HEK293 (cell line): ENCODE measurements around the gene ATP13A2.

Experiments used
- CTCF ChIA-PET: fragments of 350-600 bp; formaldehyde crosslinking; extraction: SDS; loops from one replicate; lab custom pipeline; 2021; ENCODE audit warnings: antibody characterized with exemption; lab: Yijun Ruan, JAX
- POLR2A ChIA-PET: fragments of 300-600 bp; formaldehyde crosslinking; extraction: SDS; loops from one replicate; lab custom pipeline; 2020; ENCODE audit warnings: antibody characterized with exemption, inconsistent platforms; lab: Yijun Ruan, JAX
- H3K27ac ChIP-seq: fragments of 200-500 bp; sonication (Bioruptor generic); 2 replicates; pipeline ENCODE4 v1.5.1; 2014; ENCODE audit warnings: low read depth, low read length, control low read depth, inconsistent platforms; ENCODE audit errors: extremely low read depth
- H3K36me3 ChIP-seq, 2 experiments: fragments of 200-500 bp in 1 of 2; sonication (Bioruptor generic) in 1 of 2; 1 replicate in 1 of 2; 2 replicates in 1 of 2; pipeline ENCODE4 v1.5.1; 2014 to 2017; ENCODE audit warnings: inconsistent platforms in 2 of 2, low read length in 2 of 2; ENCODE audit not compliant: control insufficient read depth in 2 of 2, insufficient read depth in 1 of 2
- H3K4me1 ChIP-seq: fragments of 200-500 bp; sonication (Bioruptor generic); 2 replicates; pipeline ENCODE4 v1.5.1; 2014; ENCODE audit warnings: mild to moderate bottlenecking, low read length, inconsistent platforms; ENCODE audit not compliant: control insufficient read depth, insufficient read depth
- H3K4me3 ChIP-seq: 2 replicates; pipeline ENCODE4 v1.5.1; 2011; ENCODE audit warnings: low read depth, mild to moderate bottlenecking, control low read depth, low read length, moderate library complexity
- H3K9me3 ChIP-seq: fragments of 200-500 bp; sonication (Bioruptor generic); 2 replicates; pipeline ENCODE4 v1.5.1; 2014; ENCODE audit warnings: low read depth, low read length, inconsistent platforms; ENCODE audit not compliant: control insufficient read depth, insufficient read depth
- BCL11A ChIP-seq: fragments of 450-650 bp; formaldehyde crosslinking; IDR thresholded peaks from 2 replicates; pipeline ENCODE4 v1.5.1; 2016; ENCODE audit warnings: low read depth, missing biosample characterization, missing genetic modification characterization
- CTCF ChIP-seq: fragments of 450-650 bp; formaldehyde crosslinking; IDR thresholded peaks from 2 replicates; pipeline ENCODE4 v1.5.1; 2016; ENCODE audit warnings: missing biosample characterization, missing genetic modification characterization
- FEZF1 ChIP-seq: fragments of 450-650 bp; formaldehyde crosslinking; IDR thresholded peaks from 2 replicates; pipeline ENCODE4 v1.5.1; 2016; ENCODE audit warnings: missing biosample characterization, missing genetic modification characterization
- KLF10 ChIP-seq: fragments of 450-650 bp; IDR thresholded peaks from 2 replicates; pipeline ENCODE4 v1.5.1; 2018; ENCODE audit warnings: missing biosample characterization, mild to moderate bottlenecking, missing genetic modification characterization
- RBAK ChIP-seq: fragments of 450-650 bp; formaldehyde crosslinking; IDR thresholded peaks from 2 replicates; pipeline ENCODE4 v1.5.1; 2016; ENCODE audit warnings: missing biosample characterization, missing genetic modification characterization
- SP2 ChIP-seq: fragments of 450-650 bp; formaldehyde crosslinking; IDR thresholded peaks from 2 replicates; pipeline ENCODE4 v1.5.1; 2016; ENCODE audit warnings: missing biosample characterization, missing genetic modification characterization
- YY1 ChIP-seq: fragments of 450-650 bp; formaldehyde crosslinking; IDR thresholded peaks from 2 replicates; pipeline ENCODE4 v1.5.1; 2018; ENCODE audit warnings: missing biosample characterization, missing genetic modification characterization
- ZEB2 ChIP-seq: fragments of 450-650 bp; formaldehyde crosslinking; IDR thresholded peaks from 2 replicates; pipeline ENCODE4 v1.5.1; 2016; ENCODE audit warnings: missing biosample characterization, missing genetic modification characterization
- ZFHX2 ChIP-seq: fragments of 450-650 bp; formaldehyde crosslinking; conservative IDR thresholded peaks from 2 replicates; pipeline ENCODE4 v1.5.1; 2016; ENCODE audit warnings: missing biosample characterization, missing genetic modification characterization
- ZNF132 ChIP-seq: fragments of 450-650 bp; formaldehyde crosslinking; IDR thresholded peaks from 2 replicates; pipeline ENCODE4 v1.5.1; 2017; ENCODE audit warnings: missing biosample characterization, missing genetic modification characterization, borderline replicate concordance
- ZNF169 ChIP-seq: fragments of 450-650 bp; formaldehyde crosslinking; IDR thresholded peaks from 2 replicates; pipeline ENCODE4 v1.5.1; 2016; ENCODE audit warnings: missing biosample characterization, missing genetic modification characterization
- ZNF211 ChIP-seq: fragments of 450-650 bp; formaldehyde crosslinking; IDR thresholded peaks from 2 replicates; pipeline ENCODE4 v1.5.1; 2016; ENCODE audit warnings: low read depth, missing biosample characterization, missing genetic modification characterization
- ZNF280D ChIP-seq: fragments of 450-650 bp; formaldehyde crosslinking; IDR thresholded peaks from 2 replicates; pipeline ENCODE4 v1.5.1; 2016; ENCODE audit warnings: missing biosample characterization, missing genetic modification characterization
- ZNF292 ChIP-seq: fragments of 450-650 bp; formaldehyde crosslinking; IDR thresholded peaks from 2 replicates; pipeline ENCODE4 v1.5.1; 2016; ENCODE audit warnings: low read depth, missing biosample characterization, missing genetic modification characterization, borderline replicate concordance
- ZNF354C ChIP-seq: fragments of 450-650 bp; formaldehyde crosslinking; IDR thresholded peaks from 2 replicates; pipeline ENCODE4 v1.5.1; 2016; ENCODE audit warnings: missing biosample characterization, missing genetic modification characterization, low read depth, borderline replicate concordance
- ZNF433 ChIP-seq: fragments of 450-650 bp; formaldehyde crosslinking; IDR thresholded peaks from 2 replicates; pipeline ENCODE4 v1.5.1; 2016; ENCODE audit warnings: missing biosample characterization, missing genetic modification characterization, low read depth
- ZNF555 ChIP-seq: fragments of 450-650 bp; formaldehyde crosslinking; conservative IDR thresholded peaks from 2 replicates; pipeline ENCODE4 v1.5.1; 2017; ENCODE audit warnings: missing biosample characterization, mild to moderate bottlenecking, missing genetic modification characterization, inconsistent platforms
- ZNF558 ChIP-seq: fragments of 450-650 bp; formaldehyde crosslinking; IDR thresholded peaks from 2 replicates; pipeline ENCODE4 v1.5.1; 2016; ENCODE audit warnings: missing biosample characterization, missing genetic modification characterization
- ZNF585B ChIP-seq: fragments of 450-650 bp; formaldehyde crosslinking; IDR thresholded peaks from 2 replicates; pipeline ENCODE4 v1.5.1; 2016; ENCODE audit warnings: missing biosample characterization, missing genetic modification characterization
- ZNF747 ChIP-seq: fragments of 450-650 bp; formaldehyde crosslinking; IDR thresholded peaks from 2 replicates; pipeline ENCODE4 v1.5.1; 2016; ENCODE audit warnings: missing biosample characterization, missing genetic modification characterization
- TF ChIP-seq, protein P1 (sequence below): fragments of 450-650 bp; IDR thresholded peaks from 2 replicates; pipeline ENCODE4 v1.5.1; 2018; ENCODE audit warnings: missing biosample characterization, mild to moderate bottlenecking, missing genetic modification characterization
- TF ChIP-seq, protein P2 (sequence below): fragments of 450-650 bp; formaldehyde crosslinking; IDR thresholded peaks from 2 replicates; pipeline ENCODE4 v1.5.1; 2017; ENCODE audit warnings: missing biosample characterization, mild to moderate bottlenecking, missing genetic modification characterization, moderate library complexity

ATP13A2 gene

DNA sequence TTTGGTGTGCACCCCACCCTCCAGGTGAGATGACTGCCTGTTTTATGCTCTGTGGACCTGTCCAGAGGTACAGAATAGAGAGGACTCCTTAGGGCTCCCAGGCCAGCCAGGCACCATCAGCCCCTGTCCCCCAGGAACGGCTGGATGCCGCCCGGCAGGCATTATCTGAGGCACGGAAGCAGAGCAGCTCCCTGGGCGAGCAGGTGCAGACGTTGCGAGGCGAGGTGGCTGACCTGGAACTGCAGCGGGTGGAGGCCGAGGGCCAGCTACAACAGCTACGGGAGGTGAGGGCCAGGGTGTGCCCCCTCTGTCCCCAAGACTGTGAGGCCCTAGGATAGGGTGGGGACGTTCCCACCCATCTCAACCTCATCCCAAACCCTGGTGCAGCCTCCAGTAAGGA is 42.1 kb downstream of the ATP13A2 start:
- TF ChIP-seq ZNF169 (no peak), ZNF585B (tag by site-specific recombination) (no peak), ZEB2 (tag by site-specific recombination) (no peak), ZNF433 (no peak), FEZF1 (tag by site-specific recombination) (no peak), BCL11A (tag by site-specific recombination) (no peak), YY1 (no peak), ZFHX2 (tag by site-specific recombination) (no peak)
- TF ChIP-seq, protein P1, sequence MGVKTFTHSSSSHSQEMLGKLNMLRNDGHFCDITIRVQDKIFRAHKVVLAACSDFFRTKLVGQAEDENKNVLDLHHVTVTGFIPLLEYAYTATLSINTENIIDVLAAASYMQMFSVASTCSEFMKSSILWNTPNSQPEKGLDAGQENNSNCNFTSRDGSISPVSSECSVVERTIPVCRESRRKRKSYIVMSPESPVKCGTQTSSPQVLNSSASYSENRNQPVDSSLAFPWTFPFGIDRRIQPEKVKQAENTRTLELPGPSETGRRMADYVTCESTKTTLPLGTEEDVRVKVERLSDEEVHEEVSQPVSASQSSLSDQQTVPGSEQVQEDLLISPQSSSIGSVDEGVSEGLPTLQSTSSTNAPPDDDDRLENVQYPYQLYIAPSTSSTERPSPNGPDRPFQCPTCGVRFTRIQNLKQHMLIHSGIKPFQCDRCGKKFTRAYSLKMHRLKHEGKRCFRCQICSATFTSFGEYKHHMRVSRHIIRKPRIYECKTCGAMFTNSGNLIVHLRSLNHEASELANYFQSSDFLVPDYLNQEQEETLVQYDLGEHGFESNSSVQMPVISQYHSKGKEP (tag by site-specific recombination): no peak
- no peak overlapping the region for H3K27ac ChIP-seq
- H3K4me3 ChIP-seq: no peak overlapping the region
- H3K36me3 ChIP-seq: peaks cover 2 to 75% of the 10 kb centered on the region in 2 experiments; a peak in 2 of 3 replicates
- no peaks in the 10 kb centered on the region for H3K9me3 ChIP-seq
- peaks cover 8% of the 10 kb centered on the region; the same call in 1 of the 2 replicates for H3K4me1 ChIP-seq
- CTCF ChIA-PET: interaction anchor here (1.2 kb wide), 1 partner anchor 10 kb away, joined by 3 read pairs; no protein-coding TSS in a partner anchor
- POLR2A ChIA-PET: interaction anchor here (1.0 to 1.1 kb wide), 2 partner anchors 9 to 18 kb away, joined by 3 read pairs; no protein-coding TSS in a partner anchor

GRCh38 chr1:16969057-16969611 is 42.6 kb downstream of the ATP13A2 start:
- H3K9me3 ChIP-seq: no peaks in the 10 kb centered on the region
- no peak overlapping the region for H3K27ac ChIP-seq
- no peak overlapping the region for H3K4me3 ChIP-seq
- POLR2A ChIA-PET: interaction anchor here (1.0 to 4.1 kb wide), 3 partner anchors 8 to 17 kb away, joined by 3 to 23 read pairs (median 3); partner anchors contain the start of gene MFAP2
- peaks cover 8% of the 10 kb centered on the region; the same call in 1 of the 2 replicates for H3K4me1 ChIP-seq
- CTCF ChIA-PET: interaction anchor here (1.2 kb wide), 1 partner anchor 9 kb away, joined by 3 read pairs; no protein-coding TSS in a partner anchor
- H3K36me3 ChIP-seq: peaks cover 3 to 75% of the 10 kb centered on the region in 2 experiments; a peak in 2 of 3 replicates
- TF ChIP-seq SP2 (peak; percentile 34; the same call in 1 of the 2 replicates), ZNF292 (no peak)
- TF ChIP-seq, all 188 proteins: peak for 1

- no peak overlapping the region for H3K27ac ChIP-seq
- H3K4me3 ChIP-seq: no peak overlapping the region
- ChIA-PET POLR2A (interaction anchor here (4.1 kb wide), 1 partner anchor 10 kb away, joined by 23 read pairs; the partner anchor contains the start of gene MFAP2), CTCF (interaction anchor here (1.2 kb wide), 1 partner anchor 8 kb away, joined by 3 read pairs; no protein-coding TSS in a partner anchor)
- peaks cover 3 to 74% of the 10 kb centered on the region in 2 experiments; a peak in 2 of 3 replicates for H3K36me3 ChIP-seq
- H3K9me3 ChIP-seq: no peaks in the 10 kb centered on the region
- H3K4me1 ChIP-seq: peaks cover 8% of the 10 kb centered on the region; the same call in 1 of the 2 replicates
- TF ChIP-seq CTCF (tag by site-specific recombination) (no peak), ZNF354C (tag by site-specific recombination) (no peak), ZNF555 (tag by site-specific recombination) (no peak), RBAK (tag by site-specific recombination) (no peak), ZNF132 (tag by site-specific recombination) (no peak), ZNF585B (tag by site-specific recombination) (no peak), ZNF747 (tag by site-specific recombination) (no peak), ZNF211 (tag by site-specific recombination) (no peak), ZNF558 (tag by site-specific recombination) (no peak), ZNF280D (0 out of 2 replicates have a peak, but pooled peaks have one; percentile 56), KLF10 (tag by site-specific recombination) (no peak)
- TF ChIP-seq, protein P2, sequence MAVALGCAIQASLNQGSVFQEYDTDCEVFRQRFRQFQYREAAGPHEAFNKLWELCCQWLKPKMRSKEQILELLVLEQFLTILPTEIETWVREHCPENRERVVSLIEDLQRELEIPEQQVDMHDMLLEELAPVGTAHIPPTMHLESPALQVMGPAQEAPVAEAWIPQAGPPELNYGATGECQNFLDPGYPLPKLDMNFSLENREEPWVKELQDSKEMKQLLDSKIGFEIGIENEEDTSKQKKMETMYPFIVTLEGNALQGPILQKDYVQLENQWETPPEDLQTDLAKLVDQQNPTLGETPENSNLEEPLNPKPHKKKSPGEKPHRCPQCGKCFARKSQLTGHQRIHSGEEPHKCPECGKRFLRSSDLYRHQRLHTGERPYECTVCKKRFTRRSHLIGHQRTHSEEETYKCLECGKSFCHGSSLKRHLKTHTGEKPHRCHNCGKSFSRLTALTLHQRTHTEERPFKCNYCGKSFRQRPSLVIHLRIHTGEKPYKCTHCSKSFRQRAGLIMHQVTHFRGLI (tag by site-specific recombination): no peak
These were observed 43.4 kb downstream of the ATP13A2 start for GRCh38 chr1:16968372-16968771.
